H1 (cell line): Measurements from ENCODE around the gene MXRA8. TPM values are rescaled to one million over a fixed set of nuclear protein-coding genes. Genes with fewer than 3 reads are reported as not detected.

Experiments used
- CTCF ChIA-PET: fragments of 300-600 bp; sonication (Branson Sonifier 250); formaldehyde crosslinking; loops from one replicate; lab custom pipeline; 2021; ENCODE audit not compliant: partially characterized antibody; lab: Charles Lee
- POLR2A ChIA-PET: fragments of 300-600 bp; sonication (Branson Sonifier 250); formaldehyde crosslinking; loops from one replicate; lab custom pipeline; 2021; ENCODE audit warnings: inconsistent platforms; ENCODE audit not compliant: partially characterized antibody; lab: Charles Lee
- DNase-seq, 2 experiments: peaks; one replicate each; pipeline versions ENCODE4 v3.0.0 to v3.0.0-alpha.2; 2010 to 2022; ENCODE audit warnings: low spot score in 2 of 2, low read depth in 1 of 2, mixed read lengths in 1 of 2
- FAIRE-seq: peaks from 2 replicates; lab custom pipeline; 2011; peaks lifted over from hg19 to GRCh38; lab: Jason Lieb, UNC
- H2AFZ ChIP-seq: 2 replicates; pipeline ENCODE4 v1.8.1; 2012; ENCODE audit warnings: low read length, inconsistent platforms
- H2AK5ac ChIP-seq: 2 replicates; pipeline ENCODE4 v1.6.1; 2013; ENCODE audit warnings: low read depth, low read length
- H2BK120ac ChIP-seq: replicated peaks from 2 replicates; pipeline ENCODE3; 2013; ENCODE audit warnings: low read depth, low read length, inconsistent platforms
- H2BK12ac ChIP-seq: 2 replicates; pipeline ENCODE4 v1.6.1; 2013; ENCODE audit warnings: low read depth, low read length
- H2BK15ac ChIP-seq: 2 replicates; pipeline ENCODE4 v1.6.1; 2013; ENCODE audit warnings: low read length
- H2BK20ac ChIP-seq: 2 replicates; pipeline ENCODE4 v1.6.1; 2013; ENCODE audit warnings: low read length
- H2BK5ac ChIP-seq: 2 replicates; pipeline ENCODE4 v1.6.1; 2013; ENCODE audit warnings: low read depth, low read length
- H3K14ac ChIP-seq: 2 replicates; pipeline ENCODE4 v1.6.1; 2013; ENCODE audit warnings: inconsistent platforms; ENCODE audit not compliant: insufficient read length
- H3K18ac ChIP-seq: 2 replicates; pipeline ENCODE4 v1.6.1; 2013; ENCODE audit warnings: low read length; ENCODE audit errors: extremely low read depth
- H3K23ac ChIP-seq: 2 replicates; pipeline ENCODE4 v1.6.1; 2013; ENCODE audit warnings: inconsistent platforms; ENCODE audit not compliant: insufficient read length
- H3K23me2 ChIP-seq: 2 replicates; pipeline ENCODE4 v1.6.1; 2013; ENCODE audit warnings: low read depth, low read length
- H3K27ac ChIP-seq: 2 replicates; pipeline ENCODE4 v1.6.1; 2011; ENCODE audit warnings: low read depth, low read length, inconsistent platforms
- H3K27me3 ChIP-seq, 4 experiments: replicated peaks in 1 of 4; 1 replicate in 1 of 4; 2 replicates in 3 of 4; pipeline versions ENCODE4 v1.6.1 to v1.8.1; 2011 to 2013; ENCODE audit warnings: low read length in 3 of 4, mild to moderate bottlenecking in 3 of 4, inconsistent platforms in 2 of 4, mixed read lengths in 2 of 4, moderate library complexity in 1 of 4; ENCODE audit not compliant: control insufficient read depth in 3 of 4, insufficient read depth in 3 of 4; ENCODE audit errors: extremely low read depth in 1 of 4
- H3K36me3 ChIP-seq, 4 experiments: 2 replicates each; pipeline versions ENCODE4 v1.6.1 to v1.8.1; 2011 to 2013; ENCODE audit warnings: mild to moderate bottlenecking in 4 of 4, low read length in 3 of 4, moderate library complexity in 2 of 4, control low read depth in 1 of 4, inconsistent platforms in 1 of 4; ENCODE audit not compliant: insufficient read depth in 4 of 4, control insufficient read depth in 2 of 4
- H3K4ac ChIP-seq: replicated peaks from 2 replicates; pipeline ENCODE3; 2013; ENCODE audit warnings: low read length, low read depth, mixed read lengths, inconsistent platforms; ENCODE audit not compliant: insufficient read length
- H3K4me1 ChIP-seq, 4 experiments: replicated peaks in 1 of 4; 1 replicate in 1 of 4; 2 replicates in 3 of 4; pipeline versions ENCODE4 v1.6.1 to v1.8.1; 2011 to 2013; ENCODE audit warnings: low read length in 3 of 4, inconsistent platforms in 2 of 4, mixed read lengths in 1 of 4; ENCODE audit not compliant: insufficient read depth in 4 of 4, control insufficient read depth in 3 of 4
- H3K4me2 ChIP-seq, 2 experiments: 2 replicates each; pipeline versions ENCODE4 v1.6.1 to v1.8.1; 2011 to 2013; ENCODE audit warnings: low read depth in 2 of 2, low read length in 2 of 2, control low read depth in 1 of 2, inconsistent platforms in 1 of 2, mild to moderate bottlenecking in 1 of 2; ENCODE audit not compliant: insufficient read depth in 1 of 2
- H3K4me3 ChIP-seq, 4 experiments: fragments of 200-600, 300-600 bp in 1 of 4; sonication (generic), shearing (Covaris generic), sonication (Bioruptor Twin) in 1 of 4; 2 replicates each; pipeline versions ENCODE4 v1.5.1 to v1.8.1; 2011 to 2016; ENCODE audit warnings: low read length in 4 of 4, low read depth in 3 of 4, control low read depth in 2 of 4, inconsistent platforms in 2 of 4, mild to moderate bottlenecking in 2 of 4, mixed read lengths in 1 of 4, moderate library complexity in 1 of 4; ENCODE audit not compliant: insufficient read depth in 2 of 4; ENCODE audit errors: extremely low read depth in 1 of 4
- H3K56ac ChIP-seq: replicated peaks from 2 replicates; pipeline ENCODE3; 2013; ENCODE audit warnings: low read depth, mild to moderate bottlenecking, mixed read lengths, low read length, inconsistent platforms; ENCODE audit not compliant: insufficient read length
- H3K79me1 ChIP-seq: 2 replicates; pipeline ENCODE4 v1.6.1; 2013; ENCODE audit warnings: low read depth, low read length, control low read depth
- H3K79me2 ChIP-seq, 2 experiments: 2 replicates each; pipeline versions ENCODE4 v1.6.1 to v1.8.1; 2012 to 2013; ENCODE audit warnings: low read length in 2 of 2, mild to moderate bottlenecking in 2 of 2, inconsistent platforms in 1 of 2; ENCODE audit not compliant: insufficient read depth in 2 of 2, control insufficient read depth in 1 of 2
- H3K9ac ChIP-seq, 4 experiments: replicated peaks in 1 of 4; 1 replicate in 1 of 4; 2 replicates in 3 of 4; pipeline versions ENCODE4 v1.6.1 to v1.8.1; 2011 to 2013; ENCODE audit warnings: low read depth in 3 of 4, low read length in 3 of 4, control low read depth in 2 of 4, mild to moderate bottlenecking in 2 of 4, moderate library complexity in 2 of 4, inconsistent platforms in 1 of 4; ENCODE audit errors: extremely low read depth in 1 of 4
- H3K9me3 ChIP-seq, 2 experiments: 2 replicates each; pipeline versions ENCODE4 v1.6.1 to v1.8.1; 2012 to 2013; ENCODE audit warnings: mild to moderate bottlenecking in 2 of 2, moderate library complexity in 2 of 2, control low read depth in 1 of 2, inconsistent platforms in 1 of 2, low read depth in 1 of 2, low read length in 1 of 2, mixed read lengths in 1 of 2; ENCODE audit not compliant: insufficient read depth in 2 of 2
- H4K20me1 ChIP-seq, 2 experiments: replicated peaks in 1 of 2; 2 replicates each; pipeline versions ENCODE3 to v1.8.1; 2011 to 2013; ENCODE audit warnings: inconsistent platforms in 2 of 2, low read length in 2 of 2, mild to moderate bottlenecking in 1 of 2; ENCODE audit not compliant: insufficient read depth in 2 of 2, control insufficient read depth in 1 of 2
- H4K5ac ChIP-seq: 2 replicates; pipeline ENCODE4 v1.6.1; 2013; ENCODE audit warnings: low read length, low read depth, mixed read lengths, inconsistent platforms; ENCODE audit not compliant: insufficient read length
- H4K8ac ChIP-seq: 2 replicates; pipeline ENCODE4 v1.8.0; 2013; ENCODE audit warnings: mild to moderate bottlenecking, moderate library complexity, low read length, inconsistent platforms; ENCODE audit not compliant: insufficient read depth; ENCODE audit errors: extremely low read depth
- H4K91ac ChIP-seq: replicated peaks from 2 replicates; pipeline ENCODE3; 2013; ENCODE audit warnings: low read length, mixed read lengths, inconsistent platforms; ENCODE audit not compliant: insufficient read length
- HDAC2 ChIP-seq, 2 experiments: fragments of 300-600 bp in 1 of 2; sonication (generic) in 1 of 2; IDR thresholded peaks; 2 replicates each; pipeline ENCODE4 v1.6.1; 2011 to 2012; ENCODE audit warnings: low read depth in 2 of 2, low read length in 2 of 2, mild to moderate bottlenecking in 2 of 2, moderate library complexity in 2 of 2, borderline replicate concordance in 1 of 2, inconsistent platforms in 1 of 2
- WGBS, 2 experiments: shearing (Covaris generic) in 1 of 2; methylation state at CpG; one replicate each; pipeline versions ENCODE4 v1.1.6 to v1.1.7; 2013 to 2015; ENCODE audit warnings: low lambda C conversion rate in 2 of 2, mixed read lengths in 2 of 2, inconsistent platforms in 1 of 2, low coverage in 1 of 2, missing lambda C conversion rate in 1 of 2; ENCODE audit not compliant: insufficient replicate concordance in 2 of 2, insufficient coverage in 1 of 2, insufficient read length in 1 of 2; ENCODE audit errors: extremely low coverage in 1 of 2, missing lambda C conversion rate in 1 of 2; 5-methylcytosine and 5-hydroxymethylcytosine counted together
- polyA plus RNA-seq, 7 experiments: library from polyadenylated mRNA; depleted of rRNA in 3 of 7; stranded (reverse) in 5 of 7; unstranded in 2 of 7; fragments of >200 nt in 5 of 7; fragments of 200-250 nt in 2 of 7; gene quantifications; 1 replicate in 5 of 7; 2 replicates in 1 of 7; 4 replicates in 1 of 7; pipeline versions ENCODE4 v1.2.1 to v1.2.3, GENCODE V29; 2011 to 2013; ENCODE audit warnings: missing spikeins in 2 of 7, mixed read lengths in 2 of 7
- total RNA-seq: library from RNA; stranded (reverse); fragmentation: NEBNext Ultra II Directional; extraction: Animal tissue kit (Norgen Biotek cat#: 25700); gene quantifications from 2 replicates; pipeline ENCODE4 v1.2.1, GENCODE V29; 2021
- TF ChIP-seq, protein P1 (sequence below): IDR thresholded peaks from 2 replicates; pipeline ENCODE4 v1.6.1; 2011; ENCODE audit warnings: low read depth, mild to moderate bottlenecking, low read length; ENCODE audit not compliant: insufficient read depth

Gene MXRA8
- total and polyA plus RNA-seq, 2 of the 8 experiments (the other 6 are each of a cell fraction or from before 2014, with no cell fraction given) = 10.5 to 17.2 TPM

DNA sequence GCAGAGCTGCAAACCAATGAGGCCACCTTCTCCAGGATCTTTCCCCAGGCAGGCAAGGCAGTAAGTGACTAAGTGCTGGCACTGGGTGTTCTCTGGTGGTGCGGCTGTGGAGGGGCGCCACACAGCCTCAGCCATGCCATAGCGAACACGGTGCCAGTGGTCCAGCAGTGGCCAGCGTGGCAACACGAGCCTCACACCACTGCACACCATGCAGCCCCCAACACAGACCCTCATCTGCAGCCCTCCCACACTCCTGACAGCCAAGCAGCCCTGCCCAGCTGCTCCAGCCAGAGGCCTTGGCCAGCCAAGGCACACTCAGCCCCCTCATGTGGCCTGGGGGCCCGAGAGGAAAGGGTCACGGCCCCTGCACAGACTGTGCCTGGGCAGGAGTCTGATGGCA, 36.9 kb downstream of the MXRA8 start:
- Histone ChIP-seq H2BK120ac (no peak overlapping the region), H4K91ac (no peak overlapping the region), H3K4me1 (peaks cover 0 to 13% (median 4%) of the 10 kb centered on the region in 4 experiments; a peak in 5 of 7 replicates), H2BK20ac (no peak overlapping the region), H3K23ac (no peak overlapping the region), H3K4me3 (no peak overlapping the region), H2BK12ac (no peak overlapping the region), H3K79me1 (peaks cover 41% of the 10 kb centered on the region), H3K4ac (no peak overlapping the region), H2BK5ac (no peak overlapping the region), H2BK15ac (no peak overlapping the region), H3K27ac (no peak overlapping the region), H3K36me3 (peaks cover 0 to 12% (median 6%) of the 10 kb centered on the region in 4 experiments; a peak in 6 of 8 replicates), H3K23me2 (peaks cover 7% of the 10 kb centered on the region; the same call in 1 of the 2 replicates), H2AFZ (no peak overlapping the region), H2AK5ac (no peak overlapping the region), H3K14ac (no peak overlapping the region), H4K8ac (no peak overlapping the region), H3K56ac (no peak overlapping the region), H4K20me1 (peaks cover 25 to 40% of the 10 kb centered on the region in 2 experiments), H3K4me2 (no peak overlapping the region), H3K27me3 (no peaks in the 10 kb centered on the region), H4K5ac (no peak overlapping the region), H3K79me2 (peaks cover 12 to 58% of the 10 kb centered on the region in 2 experiments; a peak in 3 of 4 replicates), H3K9me3 (no peaks in the 10 kb centered on the region), H3K9ac (no peak overlapping the region), H3K18ac (no peak overlapping the region)
- TF ChIP-seq, protein P1, sequence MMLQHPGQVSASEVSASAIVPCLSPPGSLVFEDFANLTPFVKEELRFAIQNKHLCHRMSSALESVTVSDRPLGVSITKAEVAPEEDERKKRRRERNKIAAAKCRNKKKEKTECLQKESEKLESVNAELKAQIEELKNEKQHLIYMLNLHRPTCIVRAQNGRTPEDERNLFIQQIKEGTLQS = no peak
- no peak for TF ChIP-seq HDAC2 (IDR thresholded peaks at IDR 0.05; ENCODE audit: borderline replicate concordance in 1 of 2, low read depth in 2 of 2, low read length in 2 of 2)
- CTCF ChIA-PET = interaction anchor here (0.7 to 1.7 kb wide), 2 partner anchors 20 to 22 kb away, joined by 3 to 6 read pairs; no protein-coding TSS in a partner anchor
- no peak for DNase-seq
- WGBS, 2 experiments = 93% methylated on average over 8 of the region's 8 CpGs; no CpG with 5 or more reads in 1 of the 2 experiments
- FAIRE-seq = no peak
- POLR2A ChIA-PET = interaction anchor here (1.1 to 3.0 kb wide), 5 partner anchors 9 to 27 kb away, joined by 3 to 20 read pairs (median 6); partner anchors contain the start of gene TAS1R3
